SK-N-SH treated with all-trans-retinoic acid at 6 μM for 48 hours (cell line): ENCODE results near the gene UTP18.

Experiments
- ATAC-seq: fragments of 200-7000 bp; cut with Tn5 transposase; 3 replicates; pipeline ENCODE4 v1.9.1; 2020; ENCODE audit warnings: mild to moderate bottlenecking, moderate library complexity
- BACH2 ChIP-seq: fragments of 250-450 bp; sonication (Bioruptor Pico); IDR thresholded peaks from 2 replicates; pipeline ENCODE4 v1.9.0; 2021; ENCODE audit warnings: mild to moderate bottlenecking, borderline replicate concordance
- CSDC2 ChIP-seq: fragments of 250-450 bp; sonication (Bioruptor Pico); IDR thresholded peaks from 2 replicates; pipeline ENCODE4 v1.5.0; 2020; ENCODE audit warnings: mild to moderate bottlenecking, moderate library complexity
- PPARA ChIP-seq: fragments of 250-450 bp; sonication (Bioruptor Pico); IDR thresholded peaks from 2 replicates; pipeline ENCODE4 v1.5.0; 2020; ENCODE audit warnings: mild to moderate bottlenecking, borderline replicate concordance
- RARB ChIP-seq: fragments of 250-450 bp; sonication (Bioruptor Pico); IDR thresholded peaks from 2 replicates; pipeline ENCODE4 v1.8.0; 2021; ENCODE audit warnings: mild to moderate bottlenecking, moderate library complexity
- TCF4 ChIP-seq: fragments of 250-450 bp; sonication (Bioruptor Pico); IDR thresholded peaks from 2 replicates; pipeline ENCODE4 v1.8.0; 2021; ENCODE audit warnings: mild to moderate bottlenecking, moderate library complexity, borderline replicate concordance
- TOX ChIP-seq: fragments of 250-450 bp; sonication (Bioruptor Pico); IDR thresholded peaks from 2 replicates; pipeline ENCODE4 v1.8.0; 2021; ENCODE audit warnings: mild to moderate bottlenecking, moderate library complexity, borderline replicate concordance
- ZFP3 ChIP-seq: fragments of 250-450 bp; sonication (Bioruptor Pico); IDR thresholded peaks from 2 replicates; pipeline ENCODE4 v1.5.0; 2020; ENCODE audit warnings: mild to moderate bottlenecking, moderate library complexity
- ZNF70 ChIP-seq: fragments of 450-650 bp; formaldehyde crosslinking; IDR thresholded peaks from 2 replicates; pipeline ENCODE4 v1.5.0; 2020; ENCODE audit warnings: mild to moderate bottlenecking, moderate library complexity
- ZNF8 ChIP-seq: fragments of 450-650 bp; formaldehyde crosslinking; IDR thresholded peaks from 2 replicates; pipeline ENCODE4 v1.5.0; 2020; ENCODE audit warnings: mild to moderate bottlenecking, moderate library complexity
- TF ChIP-seq, protein P1 (sequence below): fragments of 250-450 bp; sonication (Bioruptor Pico); IDR thresholded peaks from 2 replicates; pipeline ENCODE4 v1.5.0; 2020; ENCODE audit warnings: mild to moderate bottlenecking, moderate library complexity
- TF ChIP-seq, protein P2 (sequence below): fragments of 250-450 bp; sonication (Bioruptor Pico); IDR thresholded peaks from 2 replicates; pipeline ENCODE4 v1.8.0; 2020; ENCODE audit warnings: mild to moderate bottlenecking, moderate library complexity, borderline replicate concordance
- TF ChIP-seq, protein P3 (sequence below): fragments of 250-450 bp; sonication (Bioruptor Pico); IDR thresholded peaks from 2 replicates; pipeline ENCODE4 v1.5.1; 2020; ENCODE audit warnings: low read depth, mild to moderate bottlenecking, moderate library complexity

UTP18 gene

DNA sequence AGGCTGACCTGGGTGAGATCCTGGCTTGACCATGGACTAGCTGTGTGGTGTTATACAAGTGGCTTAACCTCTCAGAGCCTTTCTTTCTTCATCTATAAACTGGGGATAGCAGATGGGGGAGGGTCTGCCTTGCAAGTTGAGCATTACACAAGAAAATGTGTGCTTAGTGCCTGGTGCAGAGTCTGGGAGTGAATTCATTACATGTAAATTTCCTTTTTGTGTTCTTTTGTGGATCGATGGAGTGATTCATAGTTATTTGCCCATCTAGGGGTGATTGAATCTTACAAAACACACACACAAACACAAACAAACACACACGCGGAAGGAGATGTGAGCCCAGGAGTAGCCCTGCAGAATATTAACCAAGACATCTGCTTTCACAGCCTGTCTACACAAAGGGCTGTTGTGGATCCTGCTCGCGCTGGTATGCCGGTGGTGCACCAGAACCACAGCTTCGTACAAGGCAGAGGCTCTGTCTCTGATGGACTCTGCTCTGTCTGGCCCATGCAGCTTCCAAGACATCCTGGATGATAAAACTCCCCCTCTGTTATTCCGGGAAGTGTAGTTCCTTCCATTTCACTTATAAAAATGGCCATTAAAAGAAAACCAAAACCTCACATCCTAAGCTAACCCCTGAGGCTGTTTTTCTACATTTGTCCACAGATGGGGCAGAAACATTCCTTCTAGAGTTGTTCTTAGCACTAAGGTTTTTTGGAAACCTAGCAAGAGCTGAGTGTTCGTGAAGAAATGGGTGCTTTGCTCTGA lies 86.1 kb downstream of the UTP18 start:
- ATAC-seq: no peak; the same call in 2 of the 3 replicates
- TF ChIP-seq ZFP3 (CRISPR knock-in tag) (no peak), ZNF70 (no peak), RARB (CRISPR knock-in tag) (no peak), BACH2 (no peak), PPARA (CRISPR knock-in tag) (no peak), TOX (no peak), CSDC2 (no peak), TCF4 (CRISPR knock-in tag) (no peak), ZNF8 (CRISPR knock-in tag) (no peak)
- TF ChIP-seq, protein P1, sequence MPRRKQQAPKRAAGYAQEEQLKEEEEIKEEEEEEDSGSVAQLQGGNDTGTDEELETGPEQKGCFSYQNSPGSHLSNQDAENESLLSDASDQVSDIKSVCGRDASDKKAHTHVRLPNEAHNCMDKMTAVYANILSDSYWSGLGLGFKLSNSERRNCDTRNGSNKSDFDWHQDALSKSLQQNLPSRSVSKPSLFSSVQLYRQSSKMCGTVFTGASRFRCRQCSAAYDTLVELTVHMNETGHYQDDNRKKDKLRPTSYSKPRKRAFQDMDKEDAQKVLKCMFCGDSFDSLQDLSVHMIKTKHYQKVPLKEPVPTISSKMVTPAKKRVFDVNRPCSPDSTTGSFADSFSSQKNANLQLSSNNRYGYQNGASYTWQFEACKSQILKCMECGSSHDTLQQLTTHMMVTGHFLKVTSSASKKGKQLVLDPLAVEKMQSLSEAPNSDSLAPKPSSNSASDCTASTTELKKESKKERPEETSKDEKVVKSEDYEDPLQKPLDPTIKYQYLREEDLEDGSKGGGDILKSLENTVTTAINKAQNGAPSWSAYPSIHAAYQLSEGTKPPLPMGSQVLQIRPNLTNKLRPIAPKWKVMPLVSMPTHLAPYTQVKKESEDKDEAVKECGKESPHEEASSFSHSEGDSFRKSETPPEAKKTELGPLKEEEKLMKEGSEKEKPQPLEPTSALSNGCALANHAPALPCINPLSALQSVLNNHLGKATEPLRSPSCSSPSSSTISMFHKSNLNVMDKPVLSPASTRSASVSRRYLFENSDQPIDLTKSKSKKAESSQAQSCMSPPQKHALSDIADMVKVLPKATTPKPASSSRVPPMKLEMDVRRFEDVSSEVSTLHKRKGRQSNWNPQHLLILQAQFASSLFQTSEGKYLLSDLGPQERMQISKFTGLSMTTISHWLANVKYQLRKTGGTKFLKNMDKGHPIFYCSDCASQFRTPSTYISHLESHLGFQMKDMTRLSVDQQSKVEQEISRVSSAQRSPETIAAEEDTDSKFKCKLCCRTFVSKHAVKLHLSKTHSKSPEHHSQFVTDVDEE (CRISPR knock-in tag): no peak
- TF ChIP-seq, protein P2, sequence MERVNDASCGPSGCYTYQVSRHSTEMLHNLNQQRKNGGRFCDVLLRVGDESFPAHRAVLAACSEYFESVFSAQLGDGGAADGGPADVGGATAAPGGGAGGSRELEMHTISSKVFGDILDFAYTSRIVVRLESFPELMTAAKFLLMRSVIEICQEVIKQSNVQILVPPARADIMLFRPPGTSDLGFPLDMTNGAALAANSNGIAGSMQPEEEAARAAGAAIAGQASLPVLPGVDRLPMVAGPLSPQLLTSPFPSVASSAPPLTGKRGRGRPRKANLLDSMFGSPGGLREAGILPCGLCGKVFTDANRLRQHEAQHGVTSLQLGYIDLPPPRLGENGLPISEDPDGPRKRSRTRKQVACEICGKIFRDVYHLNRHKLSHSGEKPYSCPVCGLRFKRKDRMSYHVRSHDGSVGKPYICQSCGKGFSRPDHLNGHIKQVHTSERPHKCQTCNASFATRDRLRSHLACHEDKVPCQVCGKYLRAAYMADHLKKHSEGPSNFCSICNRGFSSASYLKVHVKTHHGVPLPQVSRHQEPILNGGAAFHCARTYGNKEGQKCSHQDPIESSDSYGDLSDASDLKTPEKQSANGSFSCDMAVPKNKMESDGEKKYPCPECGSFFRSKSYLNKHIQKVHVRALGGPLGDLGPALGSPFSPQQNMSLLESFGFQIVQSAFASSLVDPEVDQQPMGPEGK (CRISPR knock-in tag): no peak
- TF ChIP-seq, protein P3, sequence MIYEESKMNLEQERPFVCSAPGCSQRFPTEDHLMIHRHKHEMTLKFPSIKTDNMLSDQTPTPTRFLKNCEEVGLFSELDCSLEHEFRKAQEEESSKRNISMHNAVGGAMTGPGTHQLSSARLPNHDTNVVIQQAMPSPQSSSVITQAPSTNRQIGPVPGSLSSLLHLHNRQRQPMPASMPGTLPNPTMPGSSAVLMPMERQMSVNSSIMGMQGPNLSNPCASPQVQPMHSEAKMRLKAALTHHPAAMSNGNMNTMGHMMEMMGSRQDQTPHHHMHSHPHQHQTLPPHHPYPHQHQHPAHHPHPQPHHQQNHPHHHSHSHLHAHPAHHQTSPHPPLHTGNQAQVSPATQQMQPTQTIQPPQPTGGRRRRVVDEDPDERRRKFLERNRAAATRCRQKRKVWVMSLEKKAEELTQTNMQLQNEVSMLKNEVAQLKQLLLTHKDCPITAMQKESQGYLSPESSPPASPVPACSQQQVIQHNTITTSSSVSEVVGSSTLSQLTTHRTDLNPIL (CRISPR knock-in tag): no peak
